Measurements from ENCODE around the gene CFAP298.
A peak's percentile ranks its signal among the peaks of the same experiment; 100 is the strongest.
"Not testable (repeated sequence)": the region's sequence is repeated elsewhere in the genome, so short reads cannot be mapped to it uniquely, and the experiment has no call there.

Gene CFAP298, protein sequence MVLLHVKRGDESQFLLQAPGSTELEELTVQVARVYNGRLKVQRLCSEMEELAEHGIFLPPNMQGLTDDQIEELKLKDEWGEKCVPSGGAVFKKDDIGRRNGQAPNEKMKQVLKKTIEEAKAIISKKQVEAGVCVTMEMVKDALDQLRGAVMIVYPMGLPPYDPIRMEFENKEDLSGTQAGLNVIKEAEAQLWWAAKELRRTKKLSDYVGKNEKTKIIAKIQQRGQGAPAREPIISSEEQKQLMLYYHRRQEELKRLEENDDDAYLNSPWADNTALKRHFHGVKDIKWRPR

DNA sequence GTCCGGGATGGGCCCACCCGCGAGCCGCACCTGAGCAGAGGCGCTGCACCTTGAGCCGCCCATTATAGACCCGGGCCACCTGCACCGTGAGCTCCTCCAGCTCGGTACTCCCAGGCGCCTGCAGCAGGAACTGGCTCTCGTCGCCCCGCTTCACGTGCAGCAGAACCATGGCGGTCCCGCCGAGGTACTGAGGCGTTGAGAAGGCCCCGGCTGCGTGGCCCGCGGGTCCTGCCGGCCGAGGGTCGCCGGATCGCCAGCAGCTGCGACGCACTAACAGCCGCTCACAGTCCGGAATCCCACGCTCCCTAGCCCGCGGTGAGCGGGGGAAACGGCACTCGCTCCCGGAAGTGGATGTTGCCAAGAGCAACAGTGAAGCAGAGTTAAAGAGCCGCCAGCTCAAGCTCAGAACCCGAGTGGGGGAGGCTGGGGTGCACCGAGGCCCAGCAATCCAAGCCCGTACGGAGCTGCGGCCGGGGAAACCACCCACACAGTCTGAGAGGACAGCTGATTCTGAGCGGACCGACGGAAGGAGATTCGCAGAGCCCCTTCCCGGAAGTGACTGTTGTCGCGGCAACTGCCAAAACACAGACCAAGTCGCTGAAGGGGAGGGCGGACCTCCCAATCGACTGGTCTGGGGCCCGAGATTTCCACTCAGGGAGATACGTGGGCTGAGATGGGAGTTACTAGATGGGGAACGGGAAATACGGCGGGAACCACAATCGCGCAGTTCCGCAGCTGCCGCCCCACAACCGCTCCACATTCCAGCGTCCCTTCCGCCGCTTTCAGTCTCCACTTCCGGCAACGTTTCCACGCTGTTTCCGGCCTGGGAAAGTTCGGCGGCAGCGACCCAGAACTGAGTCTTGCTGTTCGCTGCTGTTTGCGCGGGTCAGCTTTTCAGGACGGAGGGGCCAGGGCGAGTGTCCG is at the start of gene CFAP298:
Gene CFAP298 (minus strand): TSS at position 303 of the 924 bp plus-strand sequence. CDS start 134 bp downstream, at position 169.
- TF ChIP-seq, protein P1, sequence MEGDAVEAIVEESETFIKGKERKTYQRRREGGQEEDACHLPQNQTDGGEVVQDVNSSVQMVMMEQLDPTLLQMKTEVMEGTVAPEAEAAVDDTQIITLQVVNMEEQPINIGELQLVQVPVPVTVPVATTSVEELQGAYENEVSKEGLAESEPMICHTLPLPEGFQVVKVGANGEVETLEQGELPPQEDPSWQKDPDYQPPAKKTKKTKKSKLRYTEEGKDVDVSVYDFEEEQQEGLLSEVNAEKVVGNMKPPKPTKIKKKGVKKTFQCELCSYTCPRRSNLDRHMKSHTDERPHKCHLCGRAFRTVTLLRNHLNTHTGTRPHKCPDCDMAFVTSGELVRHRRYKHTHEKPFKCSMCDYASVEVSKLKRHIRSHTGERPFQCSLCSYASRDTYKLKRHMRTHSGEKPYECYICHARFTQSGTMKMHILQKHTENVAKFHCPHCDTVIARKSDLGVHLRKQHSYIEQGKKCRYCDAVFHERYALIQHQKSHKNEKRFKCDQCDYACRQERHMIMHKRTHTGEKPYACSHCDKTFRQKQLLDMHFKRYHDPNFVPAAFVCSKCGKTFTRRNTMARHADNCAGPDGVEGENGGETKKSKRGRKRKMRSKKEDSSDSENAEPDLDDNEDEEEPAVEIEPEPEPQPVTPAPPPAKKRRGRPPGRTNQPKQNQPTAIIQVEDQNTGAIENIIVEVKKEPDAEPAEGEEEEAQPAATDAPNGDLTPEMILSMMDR (IDR thresholded peaks at IDR 0.05; ENCODE audit: borderline replicate concordance, control extremely low read depth, extremely low read depth, insufficient read depth, missing control alignments): no peak
- in situ Hi-C loops (cut with MboI; ENCODE audit: low sequenced_read_pairs, unreplicated experiment): no loop called here

DNA sequence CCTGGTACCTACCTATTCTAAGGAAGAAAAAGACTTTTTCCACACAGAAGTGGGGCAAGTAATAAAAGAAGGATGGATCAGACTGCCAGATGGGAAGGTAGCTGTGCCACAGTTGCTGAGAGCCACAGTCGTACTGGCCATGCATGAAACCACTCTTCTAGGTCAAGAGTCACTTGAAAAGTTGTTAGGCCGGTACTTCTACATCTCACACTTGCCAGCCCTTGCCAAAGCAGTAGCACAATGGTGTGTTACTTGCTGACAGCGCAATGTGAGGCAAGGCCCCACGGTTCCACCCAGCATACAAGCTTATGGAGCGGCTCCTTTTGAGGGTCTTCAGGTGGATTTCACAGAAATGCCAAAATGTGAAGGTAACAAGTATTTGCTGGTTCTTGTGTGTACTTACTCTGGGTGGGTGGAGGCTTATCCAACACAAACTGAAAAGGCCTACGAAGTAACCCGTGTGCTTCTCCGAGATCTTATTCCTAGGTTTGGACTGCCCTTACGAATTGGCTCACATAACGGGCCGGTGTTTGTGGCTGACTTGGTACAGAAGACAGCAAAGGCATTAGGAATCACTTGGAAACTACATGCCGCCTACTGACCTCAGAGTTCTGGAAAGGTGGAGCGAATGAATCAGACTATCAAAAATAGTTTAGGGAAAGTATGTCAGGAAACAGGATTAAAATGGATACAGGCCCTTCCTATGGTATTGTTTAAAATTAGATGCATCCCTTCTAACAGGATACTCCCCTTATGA is 49.0 kb upstream of the CFAP298 start:
- DNase-seq (ENCODE audit: low spot score); in situ Hi-C loops (cut with MboI; ENCODE audit: low sequenced_read_pairs, unreplicated experiment): not testable (repeated sequence)

More for the DNA sequence above, at the start of gene CFAP298:
- peak; percentile 92 for DNase-seq (ENCODE audit: low spot score)

DNA sequence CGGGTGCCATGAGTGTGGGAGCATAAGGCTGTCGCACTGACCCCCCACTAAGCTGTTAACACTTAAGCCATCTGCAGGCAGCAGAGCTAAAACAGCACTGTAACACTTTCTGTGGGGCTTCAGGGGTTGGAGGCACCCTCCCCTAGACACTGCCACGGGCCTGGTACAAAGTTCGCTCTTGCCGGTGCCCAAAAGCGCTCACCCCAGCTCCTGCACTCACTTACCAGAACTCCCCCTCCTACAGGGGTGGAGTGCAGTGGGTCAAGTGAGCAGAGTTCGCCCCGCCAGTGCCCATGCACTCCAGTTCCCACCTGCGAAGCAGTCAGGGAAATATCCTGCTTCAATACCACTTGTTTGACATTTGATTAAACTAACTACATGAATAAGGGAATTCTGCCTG is 46.3 kb upstream of the CFAP298 start:
- in situ Hi-C loops (cut with MboI; ENCODE audit: low sequenced_read_pairs, unreplicated experiment): loop anchor here (5.0 kb wide), 1 partner anchor 159 kb away; no protein-coding TSS in a partner anchor
- no peak for DNase-seq (ENCODE audit: low spot score)
- TF ChIP-seq, protein P1 (IDR thresholded peaks at IDR 0.05; ENCODE audit: borderline replicate concordance, control extremely low read depth, extremely low read depth, insufficient read depth, missing control alignments): no peak

DNA sequence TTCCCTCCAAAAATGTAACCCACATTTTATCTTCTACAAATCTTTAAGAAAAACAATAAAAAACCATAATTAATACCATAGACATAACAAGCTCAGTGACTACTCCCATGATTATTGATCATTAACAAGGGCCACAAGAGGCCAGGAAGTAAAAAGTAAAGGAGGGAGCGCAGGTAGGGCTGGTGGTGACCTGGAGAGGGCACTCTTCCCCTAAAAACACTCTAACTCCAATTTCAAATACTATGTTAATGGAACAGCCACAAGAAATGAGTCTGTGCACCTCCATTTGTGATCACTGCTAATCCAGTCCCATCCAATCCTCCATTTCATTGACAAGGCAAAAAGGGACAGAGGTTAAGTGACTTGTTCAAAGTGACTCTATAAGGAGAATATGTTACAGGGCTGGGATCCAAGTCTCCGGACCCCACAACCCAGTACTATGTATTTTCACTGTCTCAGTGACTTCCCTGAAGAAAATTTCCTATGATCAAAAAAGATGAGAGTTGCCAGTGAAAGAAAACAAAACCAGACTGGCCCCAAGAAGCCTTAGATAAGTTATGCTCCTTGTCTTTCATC is 41.2 kb upstream of the CFAP298 start:
- peak; percentile 56 for DNase-seq (ENCODE audit: low spot score)
- TF ChIP-seq, protein P1 (IDR thresholded peaks at IDR 0.05; ENCODE audit: borderline replicate concordance, control extremely low read depth, extremely low read depth, insufficient read depth, missing control alignments): peak; percentile 72
- in situ Hi-C loops (cut with MboI; ENCODE audit: low sequenced_read_pairs, unreplicated experiment): no loop called here

DNA sequence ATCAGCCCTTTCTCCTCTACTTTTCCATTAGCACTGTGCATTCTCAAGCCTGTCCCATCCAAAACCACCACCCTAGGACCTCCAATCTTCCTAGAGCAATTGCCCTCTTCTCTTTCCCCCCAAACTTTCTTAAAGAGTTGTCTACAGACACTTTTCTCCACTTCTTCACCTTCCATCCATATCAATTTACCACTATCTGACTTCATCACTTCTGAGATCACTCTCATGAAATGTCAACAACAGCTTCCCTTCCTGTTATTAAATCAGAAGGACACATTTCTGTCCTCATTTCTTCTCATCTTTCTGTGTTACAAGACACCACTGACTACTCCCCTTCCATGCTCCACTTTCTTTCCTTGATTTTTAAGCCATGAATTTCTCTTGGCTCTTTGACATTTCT is 36.0 kb upstream of the CFAP298 start:
- TF ChIP-seq, protein P1 (IDR thresholded peaks at IDR 0.05; ENCODE audit: borderline replicate concordance, control extremely low read depth, extremely low read depth, insufficient read depth, missing control alignments): no peak
- in situ Hi-C loops (cut with MboI; ENCODE audit: low sequenced_read_pairs, unreplicated experiment): no loop called here
- DNase-seq (ENCODE audit: low spot score): no peak

DNA sequence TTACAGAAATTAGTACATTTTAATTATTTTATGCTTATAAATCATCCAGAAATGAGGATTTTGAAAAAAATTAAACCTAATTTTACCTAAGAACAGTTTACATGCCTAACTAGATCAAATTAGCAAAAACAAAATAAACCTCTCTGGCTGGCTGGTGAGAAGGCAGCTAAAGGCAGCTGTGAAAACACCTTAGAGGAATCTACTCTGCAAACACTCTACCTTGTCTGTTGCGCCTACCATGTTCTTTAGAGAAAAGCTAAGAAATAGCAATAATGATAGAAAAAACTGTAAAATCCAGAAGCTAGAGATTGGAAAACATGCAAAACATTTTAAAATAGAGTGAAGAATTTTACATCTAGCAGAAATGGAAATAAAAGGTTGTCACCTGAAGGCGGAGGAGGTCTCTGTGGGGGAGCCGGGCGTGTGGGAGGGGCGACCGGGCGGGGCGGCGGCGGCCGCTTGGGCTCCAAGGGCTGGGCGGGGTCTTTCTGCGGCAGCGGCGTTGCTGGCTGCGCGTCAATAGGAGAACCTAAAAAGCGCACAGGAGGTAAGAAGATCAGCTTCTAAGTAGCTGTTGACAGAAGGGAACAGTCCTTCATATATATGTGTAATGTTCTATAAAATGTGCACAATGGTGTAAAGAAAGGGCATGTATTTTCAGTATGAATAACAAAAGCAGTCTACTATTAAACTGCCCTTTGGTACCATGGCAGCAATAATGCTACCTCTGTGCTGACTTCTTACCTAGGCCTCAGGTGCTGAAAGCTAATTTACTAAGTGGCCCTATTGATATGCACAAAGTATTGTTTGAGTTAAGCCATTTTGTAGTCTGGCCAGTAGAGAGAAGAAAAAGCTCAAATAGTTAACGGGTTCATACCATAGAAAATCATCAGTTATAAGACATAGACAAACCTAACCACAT is 33.3 kb upstream of the CFAP298 start:
- in situ Hi-C loops (cut with MboI; ENCODE audit: low sequenced_read_pairs, unreplicated experiment): no loop called here
- DNase-seq (ENCODE audit: low spot score): no peak

More for the DNA sequence above, 33.3 kb upstream of the CFAP298 start:
- TF ChIP-seq, protein P1 (IDR thresholded peaks at IDR 0.05; ENCODE audit: borderline replicate concordance, control extremely low read depth, extremely low read depth, insufficient read depth, missing control alignments): no peak

All from GM13976 (cell line).